ENCODE data around the gene MOB3B.

DNA sequence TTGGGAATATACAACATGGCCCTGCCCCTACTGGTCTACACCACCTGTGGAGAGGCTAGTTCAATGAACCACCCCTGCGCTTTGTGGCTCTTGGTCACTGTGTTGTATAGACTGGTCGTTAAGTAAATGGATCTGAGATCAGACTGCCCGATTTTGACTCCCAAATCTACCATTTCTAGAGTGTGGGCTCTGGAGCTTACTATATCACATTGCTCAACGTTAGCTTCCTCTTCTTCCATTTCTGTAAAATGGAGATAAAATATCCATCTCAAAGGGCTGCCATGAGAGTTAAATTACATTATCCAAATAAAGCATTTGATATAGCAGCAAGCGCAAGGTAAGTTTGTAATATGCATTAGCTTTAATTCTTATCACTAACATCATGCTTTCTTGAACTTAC is 58.2 kb downstream of the MOB3B start:
- TF ChIP-seq, protein P1, sequence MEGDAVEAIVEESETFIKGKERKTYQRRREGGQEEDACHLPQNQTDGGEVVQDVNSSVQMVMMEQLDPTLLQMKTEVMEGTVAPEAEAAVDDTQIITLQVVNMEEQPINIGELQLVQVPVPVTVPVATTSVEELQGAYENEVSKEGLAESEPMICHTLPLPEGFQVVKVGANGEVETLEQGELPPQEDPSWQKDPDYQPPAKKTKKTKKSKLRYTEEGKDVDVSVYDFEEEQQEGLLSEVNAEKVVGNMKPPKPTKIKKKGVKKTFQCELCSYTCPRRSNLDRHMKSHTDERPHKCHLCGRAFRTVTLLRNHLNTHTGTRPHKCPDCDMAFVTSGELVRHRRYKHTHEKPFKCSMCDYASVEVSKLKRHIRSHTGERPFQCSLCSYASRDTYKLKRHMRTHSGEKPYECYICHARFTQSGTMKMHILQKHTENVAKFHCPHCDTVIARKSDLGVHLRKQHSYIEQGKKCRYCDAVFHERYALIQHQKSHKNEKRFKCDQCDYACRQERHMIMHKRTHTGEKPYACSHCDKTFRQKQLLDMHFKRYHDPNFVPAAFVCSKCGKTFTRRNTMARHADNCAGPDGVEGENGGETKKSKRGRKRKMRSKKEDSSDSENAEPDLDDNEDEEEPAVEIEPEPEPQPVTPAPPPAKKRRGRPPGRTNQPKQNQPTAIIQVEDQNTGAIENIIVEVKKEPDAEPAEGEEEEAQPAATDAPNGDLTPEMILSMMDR (tag by site-specific recombination; IDR thresholded peaks at IDR 0.05): no peak
- TF ChIP-seq ZEB2 (tag by site-specific recombination; IDR thresholded peaks at IDR 0.05) (no peak), KLF9 (tag by site-specific recombination; IDR thresholded peaks at IDR 0.05; ENCODE audit: low read depth) (no peak), ZNF473 (tag by site-specific recombination; IDR thresholded peaks at IDR 0.05) (no peak), GLI2 (tag by site-specific recombination; IDR thresholded peaks at IDR 0.05; ENCODE audit: borderline replicate concordance, low read depth) (no peak)

All from HEK293 (cell line).